HG03103 (cell line): Measurements from ENCODE around the gene ICOSLG.
"Not testable (repeated sequence)": the region's sequence is repeated elsewhere in the genome, so short reads cannot be mapped to it uniquely, and the experiment has no call there.

Experiments used
- ATAC-seq: cut with Tn5 transposase; IDR thresholded peaks from one replicate; pipeline ENCODE4 v1.9.1; 2021; ENCODE audit warnings: low read depth; ENCODE audit not compliant: unreplicated experiment

Gene ICOSLG

GRCh38 chr21:44267655-44268142 lies 27.0 kb upstream of the ICOSLG start:
- no peak for ATAC-seq

- no peak for ATAC-seq
Observed at GRCh38 chr21:44265734-44266270, 25.1 kb upstream of the ICOSLG start.

GRCh38 chr21:44263768-44264167 lies 23.0 kb upstream of the ICOSLG start:
- no peak for ATAC-seq

- ATAC-seq: no peak
Observed at GRCh38 chr21:44263221-44263760, 22.5 kb upstream of the ICOSLG start.

- no peak for ATAC-seq
Observed at GRCh38 chr21:44262338-44263056, 21.8 kb upstream of the ICOSLG start.

- ATAC-seq: no peak
Observed at GRCh38 chr21:44261675-44262295, 21.0 kb upstream of the ICOSLG start, which contains the start of gene DNMT3L. TSS of gene DNMT3L (minus strand) at chr21:44261897. CDS start at chr21:44261259, 638 bp downstream.

- ATAC-seq: no peak
Observed at GRCh38 chr21:44260791-44261631, 20.3 kb upstream of the ICOSLG start.

GRCh38 chr21:44260066-44260465 lies 19.3 kb upstream of the ICOSLG start:
- no peak for ATAC-seq

- no peak for ATAC-seq
Observed at GRCh38 chr21:44259082-44259705, 18.5 kb upstream of the ICOSLG start.

- ATAC-seq: no peak
Observed at GRCh38 chr21:44258056-44258725, 17.4 kb upstream of the ICOSLG start.

GRCh38 chr21:44255511-44255981 lies 14.8 kb upstream of the ICOSLG start:
- ATAC-seq: no peak

- ATAC-seq: no peak
Observed at GRCh38 chr21:44253832-44254710, 13.3 kb upstream of the ICOSLG start.

GRCh38 chr21:44249204-44250037 lies 8.7 kb upstream of the ICOSLG start:
- not testable (repeated sequence) for ATAC-seq

GRCh38 chr21:44247904-44248303 lies 7.2 kb upstream of the ICOSLG start:
- not testable (repeated sequence) for ATAC-seq

- ATAC-seq: not testable (repeated sequence)
Observed at GRCh38 chr21:44243980-44244379, 3.2 kb upstream of the ICOSLG start.

GRCh38 chr21:44241281-44241680 lies 538 bp upstream of the ICOSLG start:
- ATAC-seq: not testable (repeated sequence)

GRCh38 chr21:44240353-44240752 lies 390 bp downstream of the ICOSLG start:
- ATAC-seq: not testable (repeated sequence)
